Smooth muscle cell (in vitro differentiated cells): ENCODE results near the gene ANKRD27. TPM values are rescaled to one million over a fixed set of nuclear protein-coding genes. Genes with fewer than 3 reads are reported as not detected.
"Not testable (repeated sequence)": the region's sequence is repeated elsewhere in the genome, so short reads cannot be mapped to it uniquely, and the experiment has no call there.

ENCODE experiments used
- DNase-seq: peaks from one replicate; lab custom pipeline; 2025; ENCODE audit not compliant: unreplicated experiment; lab: John Stamatoyannopoulos, UW
- H2AFZ ChIP-seq: fragments of 200-600 bp; sonication (generic); 2 replicates; pipeline ENCODE4 v1.6.0; 2016; ENCODE audit warnings: antibody characterized with exemption, low read depth, mild to moderate bottlenecking
- H3F3A ChIP-seq: fragments of 200-600 bp; sonication (generic); 2 replicates; pipeline ENCODE4 v1.6.0; 2017; ENCODE audit warnings: antibody characterized with exemption, low read depth
- H3K27ac ChIP-seq: fragments of 200-600 bp; sonication (generic); 2 replicates; pipeline ENCODE4 v1.5.1; 2016; ENCODE audit warnings: low read depth, mild to moderate bottlenecking
- H3K27me3 ChIP-seq: fragments of 200-600 bp; sonication (generic); 2 replicates; pipeline ENCODE4 v1.6.1; 2016; ENCODE audit warnings: low read depth, mild to moderate bottlenecking
- H3K36me3 ChIP-seq: fragments of 200-600 bp; sonication (generic); 2 replicates; pipeline ENCODE4 v1.5.1; 2016; ENCODE audit warnings: low read depth
- H3K4me1 ChIP-seq: fragments of 200-600 bp; sonication (generic); 2 replicates; pipeline ENCODE4 v1.5.1; 2016; ENCODE audit warnings: low read depth
- H3K4me2 ChIP-seq: fragments of 200-600 bp; sonication (generic); 2 replicates; pipeline ENCODE4 v1.6.0; 2016; ENCODE audit warnings: mild to moderate bottlenecking
- H3K4me3 ChIP-seq: fragments of 200-600 bp; sonication (generic); 2 replicates; pipeline ENCODE4 v1.5.1; 2016; ENCODE audit warnings: mild to moderate bottlenecking
- H3K79me2 ChIP-seq: fragments of 200-600 bp; sonication (generic); 2 replicates; pipeline ENCODE4 v1.6.0; 2016; ENCODE audit warnings: low read depth, mild to moderate bottlenecking
- H3K9ac ChIP-seq: fragments of 200-600 bp; sonication (generic); 2 replicates; pipeline ENCODE4 v1.6.0; 2016; ENCODE audit warnings: low read depth
- H3K9me3 ChIP-seq: fragments of 200-600 bp; sonication (generic); replicated peaks from 2 replicates; pipeline ENCODE4 v1.5.1; 2016; ENCODE audit warnings: low read depth
- H4K20me1 ChIP-seq: fragments of 200-600 bp; sonication (generic); 2 replicates; pipeline ENCODE4 v1.6.0; 2016; ENCODE audit warnings: low read depth
- CTCF ChIP-seq: fragments of 200-600 bp; sonication (generic); IDR thresholded peaks from 2 replicates; pipeline ENCODE4 v1.5.1; 2017; ENCODE audit warnings: borderline replicate concordance, mild to moderate bottlenecking, antibody characterized with exemption; ENCODE audit not compliant: insufficient read depth, poor library complexity, severe bottlenecking
- WGBS: methylation state at CpG from one replicate; pipeline ENCODE4 v1.1.7; 2016; ENCODE audit warnings: low lambda C conversion rate; 5-methylcytosine and 5-hydroxymethylcytosine counted together
- polyA plus RNA-seq: library from polyadenylated mRNA; unstranded; fragments of >200 nt; fragmentation: Nextera tagmentation; extraction: Ambion mirVana; gene quantifications from 2 replicates; pipeline ENCODE4 v1.2.1, GENCODE V29; 2016
- total RNA-seq: library from RNA; depleted of rRNA; stranded (reverse); fragments of >200 nt; gene quantifications from 2 replicates; pipeline ENCODE4 v1.2.3, GENCODE V29; 2014

Gene ANKRD27
- total and polyA plus RNA-seq, 2 experiments from 2014 or later = 7.7 to 19.7 TPM

- Histone ChIP-seq H3K9me3 (no peaks in the 10 kb centered on the region), H3K4me3 (no peak overlapping the region), H3K9ac (no peak overlapping the region), H3K79me2 (no peaks in the 10 kb centered on the region), H3K36me3 (peaks cover 7% of the 10 kb centered on the region), H3K27ac (no peak overlapping the region), H4K20me1 (no peaks in the 10 kb centered on the region), H3K27me3 (no peaks in the 10 kb centered on the region), H3F3A (no peaks in the 10 kb centered on the region), H3K4me2 (no peak overlapping the region), H3K4me1 (no peaks in the 10 kb centered on the region), H2AFZ (no peak overlapping the region)
- DNase-seq = no peak
- no peak for TF ChIP-seq CTCF
- WGBS = 92% methylated on average over 6 of the region's 6 CpGs
Observed at GRCh38 chr19:32599258-32599657, 75.7 kb downstream of the ANKRD27 start.

- Histone ChIP-seq H3K36me3 (peaks cover 7% of the 10 kb centered on the region), H4K20me1 (no peaks in the 10 kb centered on the region), H3K27me3 (no peaks in the 10 kb centered on the region), H3K4me1 (no peaks in the 10 kb centered on the region), H2AFZ (no peak overlapping the region), H3K4me2 (no peak overlapping the region), H3K79me2 (no peaks in the 10 kb centered on the region), H3K4me3 (no peak overlapping the region), H3K27ac (no peak overlapping the region), H3K9ac (no peak overlapping the region), H3K9me3 (no peaks in the 10 kb centered on the region), H3F3A (no peaks in the 10 kb centered on the region)
- TF ChIP-seq CTCF = no peak
- 95% methylated on average over 11 of the region's 11 CpGs for WGBS
- no peak for DNase-seq
Observed at GRCh38 chr19:32598022-32598421, 77.0 kb downstream of the ANKRD27 start.

GRCh38 chr19:32595491-32595890 lies 79.5 kb downstream of the ANKRD27 start:
- no peaks in the 10 kb centered on the region for H3K27me3 ChIP-seq
- no peak overlapping the region for H3K9ac ChIP-seq
- H3F3A ChIP-seq = no peaks in the 10 kb centered on the region
- no peaks in the 10 kb centered on the region for H4K20me1 ChIP-seq
- H3K4me1 ChIP-seq = no peaks in the 10 kb centered on the region
- no peak overlapping the region for H3K4me3 ChIP-seq
- no peaks in the 10 kb centered on the region for H3K9me3 ChIP-seq
- no peak for TF ChIP-seq CTCF
- no peaks in the 10 kb centered on the region for H3K79me2 ChIP-seq
- H3K27ac ChIP-seq = no peak overlapping the region
- DNase-seq = no peak
- peaks cover 7% of the 10 kb centered on the region for H3K36me3 ChIP-seq
- no peak overlapping the region for H2AFZ ChIP-seq
- no peak overlapping the region for H3K4me2 ChIP-seq
- 94% methylated on average over 6 of the region's 6 CpGs for WGBS

GRCh38 chr19:32594021-32594420 lies 81.0 kb downstream of the ANKRD27 start:
- no peak overlapping the region for H3K9ac ChIP-seq
- TF ChIP-seq CTCF = no peak
- 100% methylated on average over 2 of the region's 2 CpGs for WGBS

GRCh38 chr19:32587747-32588504 lies 87.1 kb downstream of the ANKRD27 start:
- H3K9ac ChIP-seq, H3K27me3 ChIP-seq, H3K4me1 ChIP-seq, H3K9me3 ChIP-seq, DNase-seq, H3K4me3 ChIP-seq, H3F3A ChIP-seq, H3K4me2 ChIP-seq, H3K27ac ChIP-seq, H4K20me1 ChIP-seq, H2AFZ ChIP-seq: not testable (repeated sequence)
- Histone ChIP-seq H3K79me2 (peaks cover 15% of the 10 kb centered on the region), H3K36me3 (peaks cover 28% of the 10 kb centered on the region)
- WGBS = 89% methylated on average over 6 of the region's 8 CpGs

More at GRCh38 chr19:32594021-32594420, 81.0 kb downstream of the ANKRD27 start:
- Histone ChIP-seq H3K9me3 (no peaks in the 10 kb centered on the region), H4K20me1 (no peaks in the 10 kb centered on the region), H3K36me3 (peaks cover 7% of the 10 kb centered on the region), H3K4me3 (no peak overlapping the region), H3K79me2 (no peaks in the 10 kb centered on the region), H3K27me3 (no peaks in the 10 kb centered on the region), H3K4me1 (no peaks in the 10 kb centered on the region), H2AFZ (no peak overlapping the region), H3F3A (no peaks in the 10 kb centered on the region), H3K27ac (no peak overlapping the region), H3K4me2 (no peak overlapping the region)
- no peak for DNase-seq
